WTC11 (cell line): ENCODE data around the gene SLC5A2. TPM values are rescaled to one million over a fixed set of nuclear protein-coding genes. Genes with fewer than 3 reads are reported as not detected.

Experiments used
- ATAC-seq: fragments of 200-7000 bp; cut with Tn5 transposase; 2 replicates; pipeline ENCODE4 v1.10.0; 2021; ENCODE audit warnings: mild to moderate bottlenecking, moderate library complexity
- CTCF ChIA-PET: fragments of 300-600 bp; sonication (Branson Sonifier 250); formaldehyde crosslinking; loops from one replicate; lab custom pipeline; 2021; ENCODE audit warnings: antibody characterized with exemption; lab: Charles Lee
- POLR2A ChIA-PET: fragments of 350-600 bp; sonication (Branson Sonifier 250); formaldehyde crosslinking; loops from one replicate; lab custom pipeline; 2021; ENCODE audit warnings: antibody characterized with exemption; lab: Charles Lee
- DNase-seq: peaks from one replicate; pipeline ENCODE4 v3.0.0; 2021; ENCODE audit warnings: low spot score
- H3K27ac Mint-ChIP-seq: 2 replicates; pipeline ENCODE4 v1.8.0; 2021; ENCODE audit warnings: mixed read lengths
- H3K27me3 Mint-ChIP-seq: 2 replicates; pipeline ENCODE4 v1.8.0; 2021; ENCODE audit warnings: low read depth, mild to moderate bottlenecking, moderate library complexity, mixed read lengths
- H3K36me3 Mint-ChIP-seq: 2 replicates; pipeline ENCODE4 v1.8.0; 2021; ENCODE audit warnings: mixed read lengths
- H3K4me1 Mint-ChIP-seq: 2 replicates; pipeline ENCODE4 v1.8.0; 2022; ENCODE audit warnings: mixed read lengths
- H3K4me3 Mint-ChIP-seq: 2 replicates; pipeline ENCODE4 v1.8.0; 2021; ENCODE audit warnings: mild to moderate bottlenecking, moderate library complexity, mixed read lengths
- H3K9me3 Mint-ChIP-seq: 2 replicates; pipeline ENCODE4 v1.8.0; 2021; ENCODE audit warnings: mixed read lengths
- CBFB ChIP-seq: sonication (generic); formaldehyde crosslinking; IDR thresholded peaks from 2 replicates; pipeline ENCODE4 v1.8.1; 2022; ENCODE audit warnings: mild to moderate bottlenecking, low read depth, missing genetic modification reagents
- E2F1 ChIP-seq: sonication (generic); formaldehyde crosslinking; IDR thresholded peaks from 2 replicates; pipeline ENCODE4 v1.8.0; 2022; ENCODE audit warnings: mild to moderate bottlenecking, missing genetic modification reagents
- E2F4 ChIP-seq: sonication (generic); formaldehyde crosslinking; IDR thresholded peaks from 2 replicates; pipeline ENCODE4 v1.8.1; 2022; ENCODE audit warnings: low read depth, mild to moderate bottlenecking, moderate library complexity, missing genetic modification reagents, borderline replicate concordance
- ELF4 ChIP-seq: sonication (generic); formaldehyde crosslinking; IDR thresholded peaks from 2 replicates; pipeline ENCODE4 v1.8.1; 2022; ENCODE audit warnings: low read depth, mild to moderate bottlenecking, moderate library complexity, missing genetic modification reagents
- EMX1 ChIP-seq: fragments of 250-450 bp; sonication (Bioruptor Pico); IDR thresholded peaks from 2 replicates; pipeline ENCODE4 v1.8.0; 2021; ENCODE audit warnings: mild to moderate bottlenecking
- FOXK1 ChIP-seq: sonication (generic); formaldehyde crosslinking; IDR thresholded peaks from 2 replicates; pipeline ENCODE4 v1.8.0; 2022; ENCODE audit warnings: mild to moderate bottlenecking, moderate library complexity, missing genetic modification reagents
- FOXP1 ChIP-seq: sonication (generic); formaldehyde crosslinking; IDR thresholded peaks from 2 replicates; pipeline ENCODE4 v1.8.0; 2022; ENCODE audit warnings: missing genetic modification reagents, mild to moderate bottlenecking, moderate library complexity, borderline replicate concordance
- FOXP4 ChIP-seq: sonication (generic); formaldehyde crosslinking; IDR thresholded peaks from 2 replicates; pipeline ENCODE4 v1.8.0; 2022; ENCODE audit warnings: mild to moderate bottlenecking, missing genetic modification reagents
- JAZF1 ChIP-seq: fragments of 250-450 bp; sonication (Bioruptor Pico); IDR thresholded peaks from 2 replicates; pipeline ENCODE4 v1.9.0; 2021; ENCODE audit warnings: moderate library complexity, mild to moderate bottlenecking, inconsistent platforms
- KAT7 ChIP-seq: sonication (generic); formaldehyde crosslinking; IDR thresholded peaks from 2 replicates; pipeline ENCODE4 v1.8.1; 2023; ENCODE audit warnings: missing genetic modification reagents, mild to moderate bottlenecking, borderline replicate concordance
- NFE2L1 ChIP-seq: sonication (generic); formaldehyde crosslinking; IDR thresholded peaks from 2 replicates; pipeline ENCODE4 v1.8.1; 2023; ENCODE audit warnings: missing genetic modification reagents
- NR2C2 ChIP-seq: sonication (generic); formaldehyde crosslinking; IDR thresholded peaks from 2 replicates; pipeline ENCODE4 v1.8.0; 2022; ENCODE audit warnings: mild to moderate bottlenecking, missing genetic modification reagents
- NR3C1 ChIP-seq: sonication (generic); formaldehyde crosslinking; conservative IDR thresholded peaks from 2 replicates; pipeline ENCODE4 v1.8.1; 2023; ENCODE audit warnings: low read depth, mild to moderate bottlenecking, missing genetic modification reagents
- OVOL2 ChIP-seq: fragments of 250-450 bp; sonication (Bioruptor Pico); IDR thresholded peaks from 2 replicates; pipeline ENCODE4 v1.9.0; 2021; ENCODE audit warnings: mild to moderate bottlenecking, borderline replicate concordance
- RELA ChIP-seq: sonication (generic); formaldehyde crosslinking; IDR thresholded peaks from 2 replicates; pipeline ENCODE4 v1.8.1; 2022; ENCODE audit warnings: missing genetic modification reagents, mild to moderate bottlenecking, borderline replicate concordance
- SMAD3 ChIP-seq: sonication (generic); formaldehyde crosslinking; IDR thresholded peaks from 2 replicates; pipeline ENCODE4 v1.8.0; 2022; ENCODE audit warnings: missing genetic modification reagents, mild to moderate bottlenecking, borderline replicate concordance
- TCF7 ChIP-seq: sonication (generic); formaldehyde crosslinking; IDR thresholded peaks from 2 replicates; pipeline ENCODE4 v1.8.0; 2022; ENCODE audit warnings: mild to moderate bottlenecking, low read depth, missing genetic modification reagents, moderate library complexity
- TEAD4 ChIP-seq: sonication (generic); formaldehyde crosslinking; IDR thresholded peaks from 2 replicates; pipeline ENCODE4 v1.8.0; 2022; ENCODE audit warnings: mild to moderate bottlenecking, missing genetic modification reagents
- ZBTB43 ChIP-seq: sonication (generic); formaldehyde crosslinking; IDR thresholded peaks from 2 replicates; pipeline ENCODE4 v1.8.1; 2023; ENCODE audit warnings: mild to moderate bottlenecking, missing genetic modification reagents
- ZMAT4 ChIP-seq: fragments of 250-450 bp; sonication (Bioruptor Pico); IDR thresholded peaks from 2 replicates; pipeline ENCODE4 v1.9.0; 2021; ENCODE audit warnings: mild to moderate bottlenecking
- ZNF232 ChIP-seq: sonication (generic); formaldehyde crosslinking; IDR thresholded peaks from 2 replicates; pipeline ENCODE4 v1.8.0; 2022; ENCODE audit warnings: mild to moderate bottlenecking, missing genetic modification reagents
- ZNF263 ChIP-seq: sonication (generic); formaldehyde crosslinking; IDR thresholded peaks from 2 replicates; pipeline ENCODE4 v1.8.1; 2022; ENCODE audit warnings: low read depth, mild to moderate bottlenecking, moderate library complexity, missing genetic modification reagents
- ZNF416 ChIP-seq: fragments of 250-450 bp; sonication (Bioruptor Pico); IDR thresholded peaks from 2 replicates; pipeline ENCODE4 v1.9.0; 2021; ENCODE audit warnings: mild to moderate bottlenecking, inconsistent platforms
- ZNF512 ChIP-seq: sonication (generic); formaldehyde crosslinking; IDR thresholded peaks from 2 replicates; pipeline ENCODE4 v1.8.1; 2022; ENCODE audit warnings: missing genetic modification reagents, borderline replicate concordance
- total RNA-seq: library from RNA; stranded (reverse); gene quantifications from 3 replicates; pipeline ENCODE4 v1.2.3, GENCODE V29; 2021

The SLC5A2 gene
- total RNA-seq, 1 experiment from 2014 or later = 0.83 TPM

GRCh38 chr16:31528523-31529107, 45.7 kb downstream of the SLC5A2 start:
- no peaks in the 10 kb centered on the region for H3K36me3 Mint-ChIP-seq
- TF ChIP-seq ELF4 (no peak), FOXP4 (no peak), E2F1 (CRISPR knock-in tag) (no peak), SMAD3 (CRISPR knock-in tag) (no peak), NR2C2 (CRISPR knock-in tag) (no peak), ZBTB43 (CRISPR knock-in tag) (no peak), ZMAT4 (CRISPR knock-in tag) (no peak), EMX1 (no peak), NR3C1 (CRISPR knock-in tag) (no peak), KAT7 (no peak), OVOL2 (no peak)
- H3K4me3 Mint-ChIP-seq = peak overlapping the region; percentile 81
- no peaks in the 10 kb centered on the region for H3K9me3 Mint-ChIP-seq
- POLR2A ChIA-PET = interaction anchor here (0.9 to 1.5 kb wide), 3 partner anchors 20 to 184 kb away, joined by 3 to 5 read pairs (median 3); partner anchors contain the start of gene RUSF1
- no peak for DNase-seq
- peaks cover 30% of the 10 kb centered on the region for H3K4me1 Mint-ChIP-seq
- peak; percentile 24 for ATAC-seq
- no peak overlapping the region for H3K27ac Mint-ChIP-seq
- peaks cover 13% of the 10 kb centered on the region for H3K27me3 Mint-ChIP-seq
- CTCF ChIA-PET = interaction anchor here (0.6 to 2.7 kb wide), 13 partner anchors 9 to 185 kb away, joined by 3 to 16 read pairs (median 4); partner anchors contain the start of gene RUSF1

- ChIA-PET POLR2A (interaction anchor here (0.9 to 1.5 kb wide), 4 partner anchors 21 to 184 kb away, joined by 3 to 5 read pairs (median 4); partner anchors contain the start of gene RUSF1), CTCF (interaction anchor here (0.6 to 2.7 kb wide), 14 partner anchors 9 to 184 kb away, joined by 3 to 16 read pairs (median 4); partner anchors contain the start of gene RUSF1)
- Mint-ChIP-seq H3K36me3 (no peaks in the 10 kb centered on the region), H3K27me3 (peaks cover 12% of the 10 kb centered on the region), H3K4me3 (peak overlapping the region; percentile 81), H3K4me1 (peaks cover 29% of the 10 kb centered on the region), H3K27ac (no peak overlapping the region), H3K9me3 (no peaks in the 10 kb centered on the region)
- DNase-seq (peak; percentile 34), ATAC-seq (peak; percentile 72)
- TF ChIP-seq ZNF263 (CRISPR knock-in tag) (no peak), ZNF416 (CRISPR knock-in tag) (no peak), FOXK1 (no peak), ZNF512 (CRISPR knock-in tag) (no peak), JAZF1 (CRISPR knock-in tag) (no peak), FOXP1 (CRISPR knock-in tag) (no peak), E2F4 (CRISPR knock-in tag) (no peak), RELA (CRISPR knock-in tag) (no peak), ZNF232 (CRISPR knock-in tag) (no peak), CBFB (CRISPR knock-in tag) (no peak), NFE2L1 (CRISPR knock-in tag) (no peak), TCF7 (CRISPR knock-in tag) (no peak), TEAD4 (no peak), ZMAT4 (CRISPR knock-in tag) (no peak)
These were observed 46.4 kb downstream of the SLC5A2 start for GRCh38 chr16:31529108-31529936.
